ELF-1 (cell line): ENCODE measurements around the gene CARD11.
"Not testable (repeated sequence)": the region's sequence is repeated elsewhere in the genome, so short reads cannot be mapped to it uniquely, and the experiment has no call there.

Experiments used
- DNase-seq: peaks from one replicate; pipeline ENCODE4 v3.0.0-alpha.2; 2016; ENCODE audit warnings: low read depth, low spot score

The CARD11 gene

GRCh38 chr7:2926120-2926895, 117.4 kb downstream of the CARD11 start:
- no peak for DNase-seq

- no peak for DNase-seq
Observed at GRCh38 chr7:2924866-2925840, 118.5 kb downstream of the CARD11 start.

- no peak for DNase-seq
Observed at GRCh38 chr7:2923886-2924574, 119.6 kb downstream of the CARD11 start.

- no peak for DNase-seq
Observed at GRCh38 chr7:2923291-2923781, 120.3 kb downstream of the CARD11 start.

GRCh38 chr7:2922866-2923265, 120.8 kb downstream of the CARD11 start:
- DNase-seq = no peak

GRCh38 chr7:2922348-2922691, 121.3 kb downstream of the CARD11 start:
- DNase-seq = no peak

- DNase-seq = peak; percentile 51
Observed at GRCh38 chr7:2921653-2922347, 121.9 kb downstream of the CARD11 start.

- no peak for DNase-seq
Observed at GRCh38 chr7:2920956-2921652, 122.6 kb downstream of the CARD11 start.

GRCh38 chr7:2920480-2920879, 123.2 kb downstream of the CARD11 start:
- not testable (repeated sequence) for DNase-seq

GRCh38 chr7:2920041-2920440, 123.6 kb downstream of the CARD11 start:
- no peak for DNase-seq

- DNase-seq = no peak
Observed at GRCh38 chr7:2919256-2919655, 124.4 kb downstream of the CARD11 start.

GRCh38 chr7:2918406-2918805, 125.3 kb downstream of the CARD11 start:
- no peak for DNase-seq

GRCh38 chr7:2915023-2915422, 128.6 kb downstream of the CARD11 start:
- no peak for DNase-seq

GRCh38 chr7:2913760-2914387, 129.8 kb downstream of the CARD11 start:
- DNase-seq = no peak

- no peak for DNase-seq
Observed at GRCh38 chr7:2912684-2913439, 130.8 kb downstream of the CARD11 start.

GRCh38 chr7:2911466-2911865, 132.2 kb downstream of the CARD11 start:
- no peak for DNase-seq

GRCh38 chr7:2909471-2910039, 134.1 kb downstream of the CARD11 start:
- no peak for DNase-seq

GRCh38 chr7:2909043-2909442, 134.6 kb downstream of the CARD11 start:
- no peak for DNase-seq

GRCh38 chr7:2908103-2908683, 135.5 kb downstream of the CARD11 start:
- DNase-seq = no peak
